Measurements from ENCODE around the gene TYSND1. TPM values are rescaled to one million over a fixed set of nuclear protein-coding genes. Genes with fewer than 3 reads are reported as not detected.
A peak's percentile ranks its signal among the peaks of the same experiment; 100 is the strongest.

TYSND1 gene
- total and polyA plus RNA-seq, 2 of the 13 experiments (the other 11 are each of a cell fraction or from before 2014, with no cell fraction given): 3.3 to 8.9 TPM

GRCh38 chr10:70132098-70133029 is 14.1 kb downstream of the TYSND1 start, which contains the start of gene AIFM2 (continued):
- peak; percentile 44 for TF ChIP-seq DBP (CRISPR knock-in tag; IDR thresholded peaks at IDR 0.05; ENCODE audit: not compliant biosample characterization)
- TF ChIP-seq RBM22 (optimal IDR thresholded peaks at IDR 0.05; ENCODE audit: low read length): no peak
- no peak for TF ChIP-seq ZNF557 (CRISPR knock-in tag; IDR thresholded peaks at IDR 0.05)
- TF ChIP-seq ZNF790 (CRISPR knock-in tag; IDR thresholded peaks at IDR 0.05; ENCODE audit: borderline replicate concordance): no peak
- 0 out of 2 replicates have a peak, but pooled peaks have one; percentile 27 for TF ChIP-seq SNAI1 (CRISPR knock-in tag; IDR thresholded peaks at IDR 0.05; ENCODE audit: borderline replicate concordance)
- TF ChIP-seq MTF2 (CRISPR knock-in tag; IDR thresholded peaks at IDR 0.05; ENCODE audit: borderline replicate concordance): peak; percentile 52; the same call in 1 of the 2 replicates
- TF ChIP-seq ZNF367 (CRISPR knock-in tag; IDR thresholded peaks at IDR 0.05; ENCODE audit: borderline replicate concordance): no peak
- TF ChIP-seq ZNF691 (CRISPR knock-in tag; IDR thresholded peaks at IDR 0.05; ENCODE audit: borderline replicate concordance, low read depth): peak; percentile 40; the same call in 1 of the 2 replicates
- TF ChIP-seq HMGXB4 (CRISPR knock-in tag; IDR thresholded peaks at IDR 0.05; ENCODE audit: borderline replicate concordance in 1 of 2, low read depth in 1 of 2): peak; percentile 57 to 92; a peak in 3 of 4 replicates
- peak; percentile 53 for TF ChIP-seq RAD21 (CRISPR knock-in tag; IDR thresholded peaks at IDR 0.05)
- no peak for TF ChIP-seq SRF (IDR thresholded peaks at IDR 0.05; ENCODE audit: low read depth, low read length)
- TF ChIP-seq ZNF224 (CRISPR knock-in tag; IDR thresholded peaks at IDR 0.05): no peak
- TF ChIP-seq SP4 (CRISPR knock-in tag; IDR thresholded peaks at IDR 0.05): peak; percentile 34; the same call in 1 of the 2 replicates
- peak; percentile 67; the same call in 1 of the 2 replicates for TF ChIP-seq PRDM15 (CRISPR knock-in tag; IDR thresholded peaks at IDR 0.05)
- TF ChIP-seq IKZF5 (CRISPR knock-in tag; IDR thresholded peaks at IDR 0.05): peak; percentile 69
- TF ChIP-seq ZSCAN9 (CRISPR knock-in tag; IDR thresholded peaks at IDR 0.05; ENCODE audit: borderline replicate concordance): no peak
- TF ChIP-seq DPF2 (CRISPR knock-in tag; IDR thresholded peaks at IDR 0.05; ENCODE audit: borderline replicate concordance, low read depth): no peak; the same call in 1 of the 2 replicates
- TF ChIP-seq GZF1 (CRISPR knock-in tag; IDR thresholded peaks at IDR 0.05): no peak
- no peak for TF ChIP-seq GTF3A (CRISPR knock-in tag; conservative IDR thresholded peaks at IDR 0.05)
- TF ChIP-seq RFXANK (CRISPR knock-in tag; IDR thresholded peaks at IDR 0.05): no peak

All from HepG2 (cell line).